GM21447 (cell line): ENCODE results near the gene TIMM22.
"Not testable (repeated sequence)": the region's sequence is repeated elsewhere in the genome, so short reads cannot be mapped to it uniquely, and the experiment has no call there.

ENCODE experiments used
- ATAC-seq: cut with Tn5 transposase; IDR thresholded peaks from one replicate; pipeline ENCODE4 v1.9.1; 2021; ENCODE audit not compliant: unreplicated experiment

TIMM22 gene

DNA sequence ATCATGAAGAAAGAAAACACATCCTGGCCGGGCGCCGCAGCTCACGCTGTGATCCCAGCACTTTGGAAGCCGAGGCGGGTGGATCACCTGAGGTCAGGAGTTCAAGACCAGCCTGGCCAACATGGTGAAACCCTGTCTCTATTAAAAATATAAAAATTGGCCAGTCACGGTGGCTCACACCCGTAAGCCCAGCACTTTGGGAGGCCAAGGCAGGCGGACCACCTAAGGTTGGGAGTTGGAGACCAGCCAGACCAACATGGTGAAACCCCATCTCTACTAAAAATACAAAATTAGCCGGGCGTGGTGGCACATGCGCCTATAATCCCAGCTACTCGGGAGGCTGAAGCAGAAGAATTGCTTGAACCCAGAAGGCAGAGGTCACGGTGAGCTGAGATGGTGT is 25.1 kb upstream of the TIMM22 start:
- not testable (repeated sequence) for ATAC-seq

DNA sequence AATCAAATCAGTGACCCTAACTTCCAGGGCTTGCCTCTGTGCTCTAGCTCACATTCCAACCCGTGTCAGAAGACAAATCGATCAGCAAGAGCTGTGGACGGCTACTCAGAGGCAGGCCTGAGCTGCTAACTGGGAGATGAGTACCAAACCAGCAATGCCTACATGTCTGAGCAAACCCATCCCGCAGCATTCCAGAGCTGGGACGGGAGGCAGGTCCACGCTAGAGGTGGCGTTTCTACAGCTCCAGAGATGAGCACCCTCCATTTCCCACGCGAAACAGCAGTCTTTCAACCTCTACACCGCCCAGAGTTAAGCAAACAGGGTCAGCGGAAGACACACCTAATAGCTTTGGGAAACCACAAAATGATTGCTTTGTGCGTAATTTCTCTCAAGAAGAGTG is 23.9 kb upstream of the TIMM22 start:
- no peak for ATAC-seq

DNA sequence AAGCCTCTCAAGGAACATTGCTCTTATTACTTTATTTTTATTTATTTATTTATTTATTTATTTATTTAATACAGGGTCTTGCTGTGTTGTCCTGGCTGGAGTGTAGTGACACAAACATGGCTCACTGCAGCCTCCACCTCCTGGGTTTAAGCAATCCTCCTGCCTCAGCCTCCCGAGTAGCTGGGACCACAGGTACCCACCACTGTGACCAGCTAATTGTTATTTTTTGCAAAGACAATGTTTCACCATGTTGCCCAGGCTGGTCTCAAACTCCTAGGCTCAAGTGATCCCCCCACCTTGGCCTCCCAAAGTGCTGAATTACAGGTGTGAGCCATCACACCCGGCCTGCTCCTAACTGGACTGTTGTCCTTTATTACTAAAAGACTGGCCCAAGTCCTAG is 22.2 kb upstream of the TIMM22 start:
- not testable (repeated sequence) for ATAC-seq

GRCh38 chr17:975371-975915 is 21.5 kb upstream of the TIMM22 start:
- no peak for ATAC-seq

DNA sequence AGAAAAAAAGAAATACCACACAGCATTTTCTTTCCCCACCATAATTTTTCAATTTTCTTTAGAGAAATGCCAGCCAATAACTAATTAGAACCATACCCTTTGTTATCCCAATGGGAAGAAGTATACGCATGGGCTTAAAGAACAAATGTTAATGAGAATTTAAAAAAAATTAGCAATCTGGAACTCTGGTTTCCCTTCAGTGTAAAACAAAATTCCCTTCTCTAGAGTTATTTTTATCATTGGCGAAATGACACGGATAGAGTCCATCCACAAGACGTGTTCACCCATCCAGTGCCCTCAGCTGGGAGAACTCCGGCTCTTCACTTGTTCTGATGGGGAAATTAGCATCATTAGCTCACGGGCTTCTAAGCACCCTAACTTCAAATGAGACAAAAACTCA is 20.6 kb upstream of the TIMM22 start:
- ATAC-seq = no peak

DNA sequence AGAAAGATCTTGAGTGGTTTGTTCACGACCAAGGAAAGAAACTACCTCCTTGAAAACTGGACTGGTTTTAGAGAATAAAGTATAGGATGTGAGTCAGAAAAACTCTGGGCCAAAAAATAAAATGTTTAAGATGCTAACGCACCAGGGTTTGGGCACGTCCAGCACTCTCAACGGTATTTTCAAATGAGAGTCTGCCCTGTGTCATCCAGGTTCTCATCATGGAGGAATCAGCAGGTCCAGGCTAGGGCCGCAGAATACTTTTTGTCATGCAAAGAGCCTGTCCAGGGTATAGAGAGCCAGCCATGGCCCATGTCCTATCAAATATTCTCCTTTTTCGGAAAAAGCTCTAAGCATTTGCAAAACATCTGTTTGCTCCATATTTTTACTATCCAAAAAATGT is 19.8 kb upstream of the TIMM22 start:
- ATAC-seq = no peak

DNA sequence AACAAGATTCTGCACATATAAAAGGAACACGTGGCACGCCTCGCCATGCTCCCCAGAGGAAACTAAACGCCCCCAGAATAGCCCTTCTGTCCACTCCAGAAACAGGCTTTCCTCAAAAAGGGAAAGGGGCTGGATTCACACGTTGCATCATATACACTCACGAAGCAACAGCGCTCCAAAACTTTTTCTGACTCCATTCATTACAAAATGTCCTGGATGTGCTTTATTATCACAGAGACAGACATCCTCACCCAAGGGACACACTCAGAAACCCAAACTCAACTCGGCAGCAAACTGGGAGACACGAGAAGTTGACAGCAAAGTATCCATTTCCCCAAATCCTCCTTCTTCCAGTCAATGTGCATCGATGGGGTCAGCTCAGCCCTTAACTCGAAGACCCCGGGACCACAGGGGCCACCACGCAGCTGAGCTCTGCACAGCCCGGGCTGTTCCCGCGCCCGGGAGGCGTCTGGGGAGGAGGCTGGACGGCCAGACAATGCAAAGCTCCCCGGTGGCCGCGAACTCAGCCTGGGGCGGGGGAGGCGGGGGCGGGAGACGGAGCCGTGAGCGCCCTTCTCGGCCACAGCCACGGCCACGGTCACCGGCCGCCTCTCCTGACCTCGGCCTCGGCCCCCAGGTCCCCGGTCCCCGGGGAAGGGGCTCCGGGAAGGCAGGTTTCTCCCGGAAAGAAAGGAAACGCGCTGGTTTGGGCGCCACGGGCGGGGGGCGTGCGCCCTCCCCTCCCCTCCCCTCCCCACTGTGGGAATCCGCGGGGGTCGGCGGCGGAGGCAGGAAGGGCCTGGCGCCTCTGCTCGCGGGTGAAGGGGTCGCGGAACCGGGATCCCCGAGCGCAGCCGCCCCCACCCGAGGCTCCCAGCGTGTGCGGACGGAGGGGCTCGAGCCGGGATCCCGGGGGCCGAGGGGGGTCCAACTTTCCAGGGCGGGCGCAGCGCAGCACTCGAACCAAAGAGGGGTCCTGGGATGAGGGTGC is 18.5 kb upstream of the TIMM22 start:
- no peak for ATAC-seq

- peak; percentile 15 for ATAC-seq
Observed at GRCh38 chr17:979212-979538, 17.8 kb upstream of the TIMM22 start.

DNA sequence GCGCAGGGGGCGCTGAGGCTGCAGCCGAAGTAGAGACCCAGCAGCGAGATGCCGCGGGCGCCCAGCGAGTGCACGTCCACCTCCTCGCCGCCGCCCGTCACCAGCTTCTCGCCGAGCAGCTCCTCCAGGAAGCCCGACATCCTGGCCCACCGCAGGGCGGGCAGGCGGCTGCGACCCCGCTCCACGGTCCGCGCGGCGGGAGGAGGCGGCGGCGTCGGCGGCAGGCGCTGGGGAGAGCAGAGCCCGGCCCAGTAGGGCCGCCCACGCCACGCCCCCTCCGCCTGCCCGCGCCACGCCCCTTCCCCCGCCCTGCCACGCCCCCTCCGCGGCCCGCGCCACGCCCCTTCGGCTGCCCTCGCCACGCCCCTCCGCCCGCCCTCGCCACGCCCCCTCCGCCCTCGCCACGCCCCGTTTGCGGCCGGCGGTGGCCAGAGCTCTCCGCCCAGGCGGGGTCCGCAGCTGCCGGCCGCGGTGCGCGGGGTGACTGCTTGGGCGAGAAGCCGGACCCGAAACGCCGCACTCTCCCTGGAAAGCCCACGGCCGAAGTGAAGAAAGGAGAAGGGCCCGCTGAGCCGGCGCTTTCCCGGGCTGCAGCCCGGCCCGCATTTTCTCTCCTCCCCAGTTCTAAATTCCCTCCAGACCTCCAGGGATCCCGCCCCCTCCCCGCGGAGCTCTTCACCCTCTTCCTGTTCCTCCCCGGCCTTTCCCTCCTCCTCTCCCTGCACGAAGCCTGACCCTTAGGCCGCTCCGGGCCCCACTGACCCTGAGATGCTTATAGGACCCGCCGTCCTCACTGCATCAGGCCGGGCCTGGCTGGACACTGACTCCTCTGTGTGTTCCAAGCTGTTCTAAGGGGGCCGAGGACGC is 17.2 kb upstream of the TIMM22 start, which contains the start of gene NXN:
NXN (minus strand) TSS at position 238 of the 867 bp plus-strand sequence.
- ATAC-seq = peak; percentile 53

DNA sequence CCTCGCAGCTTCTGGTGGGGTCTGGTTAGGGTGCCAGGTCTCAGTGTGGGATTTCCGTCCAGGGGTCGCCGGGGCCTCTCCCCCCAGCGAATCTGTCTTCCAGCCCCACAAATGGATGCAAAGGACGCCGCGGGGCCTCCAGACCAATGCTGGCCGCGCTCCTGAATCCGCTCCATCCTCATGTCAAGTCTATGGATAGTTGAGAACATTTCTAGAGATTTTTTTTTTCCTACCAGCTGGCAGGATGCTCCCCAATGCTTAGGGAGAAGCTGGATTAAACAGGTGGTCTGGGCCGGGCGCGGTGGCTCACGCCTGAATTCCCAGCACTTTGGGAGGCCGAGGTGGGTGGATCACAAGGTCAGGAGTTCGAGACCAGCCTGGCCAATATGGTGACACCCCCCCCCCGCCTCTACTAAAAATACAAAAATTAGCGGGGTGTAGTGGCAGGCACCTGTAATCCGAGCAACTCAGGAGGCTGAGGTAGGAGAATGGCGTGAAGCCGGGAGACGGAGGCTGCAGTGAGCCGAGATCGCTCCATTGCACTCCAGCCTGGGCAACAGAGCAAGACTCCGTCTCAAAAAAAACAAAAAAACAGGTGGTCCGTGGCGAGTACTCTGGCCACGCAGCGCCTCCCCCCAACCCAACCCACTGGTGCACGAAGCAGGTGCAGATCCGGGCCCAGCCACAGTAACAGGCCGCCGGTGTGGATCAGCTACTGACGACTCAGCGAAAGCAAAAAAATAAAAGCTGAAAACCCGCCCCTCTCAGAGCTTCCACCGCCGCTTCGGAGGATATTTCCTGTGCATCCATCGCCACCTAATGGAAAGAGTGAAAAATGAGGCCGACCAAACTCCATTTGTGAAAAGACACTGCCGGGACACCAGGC is 16.3 kb upstream of the TIMM22 start:
- ATAC-seq = no peak

GRCh38 chr17:981292-981658 is 15.7 kb upstream of the TIMM22 start:
- ATAC-seq = no peak

GRCh38 chr17:983921-984320 is 13.0 kb upstream of the TIMM22 start:
- ATAC-seq = no peak

DNA sequence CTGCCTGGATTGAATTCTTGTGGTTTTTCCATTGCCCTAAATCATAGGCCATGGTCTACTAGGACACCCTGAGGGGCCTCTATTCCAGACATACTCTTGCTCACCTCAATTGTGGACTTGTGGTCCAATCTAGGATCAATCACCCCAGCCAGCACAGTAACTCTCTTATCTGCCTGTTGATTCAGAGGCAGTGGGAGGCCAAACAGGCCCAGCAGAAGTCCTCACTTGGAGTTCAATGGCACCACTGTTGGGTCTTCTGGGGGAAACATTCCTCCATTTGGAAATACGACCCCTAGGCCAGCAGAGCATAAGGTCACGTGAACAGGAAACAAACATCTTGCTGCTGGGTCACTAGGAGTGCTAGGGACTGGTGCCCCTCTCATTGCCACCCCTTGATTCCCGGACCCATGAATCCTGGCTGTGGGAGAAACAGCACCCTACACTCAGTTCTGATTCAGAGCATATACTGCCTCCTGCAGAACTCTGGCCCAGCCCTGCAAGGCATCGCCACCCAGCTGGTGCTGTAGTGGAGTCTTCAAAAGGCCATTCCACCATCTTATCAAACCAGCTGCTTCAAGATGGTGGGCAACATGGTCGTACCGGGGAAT is 10.5 kb upstream of the TIMM22 start:
- ATAC-seq = no peak

- ATAC-seq = no peak
Observed at GRCh38 chr17:987931-988330, 9.0 kb upstream of the TIMM22 start.

- no peak for ATAC-seq
Observed at GRCh38 chr17:988561-988960, 8.4 kb upstream of the TIMM22 start.

- ATAC-seq = no peak
Observed at GRCh38 chr17:992933-993332, 4.0 kb upstream of the TIMM22 start.

GRCh38 chr17:995324-995723 is 1.6 kb upstream of the TIMM22 start:
- ATAC-seq = not testable (repeated sequence)

GRCh38 chr17:998111-998510 is 1.2 kb downstream of the TIMM22 start:
- no peak for ATAC-seq

- ATAC-seq = no peak
Observed at GRCh38 chr17:1000597-1001461, 3.9 kb downstream of the TIMM22 start.
